GM12865 (cell line): ENCODE data around the gene RSPH3.

Experiments used
- DNase-seq: peaks from one replicate; pipeline ENCODE4 v3.0.0; 2010; ENCODE audit warnings: low read depth
- H3K4me3 ChIP-seq: 2 replicates; pipeline ENCODE4 v1.5.1; 2011; ENCODE audit warnings: mild to moderate bottlenecking, low read depth, low read length, control low read depth
- TF ChIP-seq, protein P1 (sequence below): IDR thresholded peaks from 2 replicates; pipeline ENCODE4 v1.5.1; 2011; ENCODE audit warnings: low read length, control low read depth, low read depth, inconsistent platforms; ENCODE audit not compliant: insufficient read depth; ENCODE audit errors: missing control alignments

RSPH3 gene

GRCh38 chr6:158928068-158928467 lies 71.9 kb downstream of the RSPH3 start:
- TF ChIP-seq, protein P1, sequence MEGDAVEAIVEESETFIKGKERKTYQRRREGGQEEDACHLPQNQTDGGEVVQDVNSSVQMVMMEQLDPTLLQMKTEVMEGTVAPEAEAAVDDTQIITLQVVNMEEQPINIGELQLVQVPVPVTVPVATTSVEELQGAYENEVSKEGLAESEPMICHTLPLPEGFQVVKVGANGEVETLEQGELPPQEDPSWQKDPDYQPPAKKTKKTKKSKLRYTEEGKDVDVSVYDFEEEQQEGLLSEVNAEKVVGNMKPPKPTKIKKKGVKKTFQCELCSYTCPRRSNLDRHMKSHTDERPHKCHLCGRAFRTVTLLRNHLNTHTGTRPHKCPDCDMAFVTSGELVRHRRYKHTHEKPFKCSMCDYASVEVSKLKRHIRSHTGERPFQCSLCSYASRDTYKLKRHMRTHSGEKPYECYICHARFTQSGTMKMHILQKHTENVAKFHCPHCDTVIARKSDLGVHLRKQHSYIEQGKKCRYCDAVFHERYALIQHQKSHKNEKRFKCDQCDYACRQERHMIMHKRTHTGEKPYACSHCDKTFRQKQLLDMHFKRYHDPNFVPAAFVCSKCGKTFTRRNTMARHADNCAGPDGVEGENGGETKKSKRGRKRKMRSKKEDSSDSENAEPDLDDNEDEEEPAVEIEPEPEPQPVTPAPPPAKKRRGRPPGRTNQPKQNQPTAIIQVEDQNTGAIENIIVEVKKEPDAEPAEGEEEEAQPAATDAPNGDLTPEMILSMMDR, result no peak
- DNase-seq, result no peak
- no peak overlapping the region for H3K4me3 ChIP-seq

DNA sequence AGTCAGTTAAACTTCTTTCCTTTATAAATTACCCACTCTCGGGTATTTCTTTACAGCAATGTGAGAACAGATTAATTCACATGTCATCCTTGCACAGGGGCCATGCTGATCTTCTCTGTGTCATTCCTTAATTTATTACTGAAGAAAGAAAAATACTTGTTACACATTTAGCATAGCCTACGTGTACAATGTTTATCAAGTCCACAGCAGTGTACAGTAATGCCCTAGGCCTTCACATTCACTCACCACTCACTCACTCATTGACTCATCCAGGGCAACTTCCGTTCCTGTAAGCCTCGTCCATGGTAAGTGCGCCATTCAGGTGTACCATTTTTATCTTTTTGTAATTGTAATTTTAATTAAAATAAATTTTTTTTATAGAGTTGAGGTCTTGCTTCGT lies 73.6 kb downstream of the RSPH3 start:
- H3K4me3 ChIP-seq, result no peak overlapping the region
- TF ChIP-seq, protein P1, result no peak
- no peak for DNase-seq

GRCh38 chr6:158924499-158925455 lies 75.2 kb downstream of the RSPH3 start:
- DNase-seq, result no peak
- no peak overlapping the region for H3K4me3 ChIP-seq
- TF ChIP-seq, protein P1, result no peak

DNA sequence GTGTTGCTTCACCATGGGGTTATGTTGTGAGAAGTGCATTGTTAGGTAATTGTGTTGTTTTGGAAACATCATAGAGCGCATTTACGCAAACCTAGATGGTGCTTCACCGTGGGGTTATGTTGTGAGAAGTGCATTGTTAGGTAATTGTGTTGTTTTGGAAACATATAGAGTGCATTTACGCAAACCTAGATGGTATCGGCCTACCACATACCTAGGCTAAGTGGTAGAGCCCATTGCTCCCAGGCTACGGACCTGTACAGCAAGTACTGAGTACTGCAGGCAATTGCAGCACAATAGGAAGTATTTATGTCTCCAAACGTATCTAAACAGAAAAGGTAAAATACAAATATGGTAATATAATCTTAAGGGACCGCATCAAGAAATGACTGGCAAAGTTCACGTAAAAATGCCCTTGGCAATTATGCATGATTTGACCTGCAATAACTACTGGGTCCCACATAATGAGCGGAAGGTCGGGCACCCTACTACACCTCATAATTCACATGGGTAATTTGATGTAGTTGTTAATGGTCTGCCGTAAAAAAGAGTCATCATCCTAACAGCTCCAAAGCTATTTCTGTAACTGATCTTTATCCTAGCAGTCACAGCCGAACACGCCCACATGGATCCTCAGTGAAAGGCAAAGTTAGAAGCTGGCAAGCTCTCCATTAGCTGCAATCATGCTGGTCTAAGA lies 76.0 kb downstream of the RSPH3 start:
- DNase-seq, result no peak
- TF ChIP-seq, protein P1, result no peak

More for the DNA sequence above, 76.0 kb downstream of the RSPH3 start:
- no peak overlapping the region for H3K4me3 ChIP-seq
